Endodermal cell (in vitro differentiated cells): ENCODE results near the gene RTCB. TPM values are rescaled to one million over a fixed set of nuclear protein-coding genes. Genes with fewer than 3 reads are reported as not detected.
A peak's percentile ranks its signal among the peaks of the same experiment; 100 is the strongest.

Source experiments
- DNase-seq: peaks from one replicate; pipeline ENCODE4 v3.0.0-alpha.2; 2017
- H3K27ac ChIP-seq: 2 replicates; pipeline ENCODE4 v1.5.1; 2013; ENCODE audit warnings: mild to moderate bottlenecking, low read depth, low read length, moderate library complexity
- H3K27me3 ChIP-seq: 2 replicates; pipeline ENCODE4 v1.6.1; 2013; ENCODE audit warnings: mild to moderate bottlenecking, low read length, moderate library complexity; ENCODE audit not compliant: insufficient read depth, control insufficient read depth, poor library complexity, severe bottlenecking
- H3K36me3 ChIP-seq: 2 replicates; pipeline ENCODE4 v1.7.0; 2013; ENCODE audit warnings: mild to moderate bottlenecking, low read length, moderate library complexity; ENCODE audit not compliant: control insufficient read depth, insufficient read depth
- H3K4me1 ChIP-seq: one replicate; pipeline ENCODE4 v1.7.0; 2013; ENCODE audit warnings: low read length; ENCODE audit not compliant: control insufficient read depth, insufficient read depth
- H3K4me3 ChIP-seq: 2 replicates; pipeline ENCODE4 v1.5.1; 2013; ENCODE audit warnings: mild to moderate bottlenecking, low read length, moderate library complexity
- H3K9ac ChIP-seq: 2 replicates; pipeline ENCODE4 v1.6.1; 2013; ENCODE audit warnings: mild to moderate bottlenecking, low read length, moderate library complexity; ENCODE audit not compliant: poor library complexity, severe bottlenecking; ENCODE audit errors: extremely low read depth
- H3K9me3 ChIP-seq: 2 replicates; pipeline ENCODE4 v1.6.1; 2013; ENCODE audit warnings: mild to moderate bottlenecking, low read length, moderate library complexity; ENCODE audit not compliant: control insufficient read depth
- H3K27ac Mint-ChIP-seq: 2 replicates; pipeline ENCODE4 v1.8.0; 2020; ENCODE audit warnings: mixed read lengths
- H3K27me3 Mint-ChIP-seq: 2 replicates; pipeline ENCODE4 v1.8.0; 2021; ENCODE audit warnings: mild to moderate bottlenecking, mixed read lengths; ENCODE audit not compliant: insufficient read depth
- H3K36me3 Mint-ChIP-seq: 2 replicates; pipeline ENCODE4 v1.8.0; 2020; ENCODE audit warnings: low read depth, mixed read lengths
- H3K4me1 Mint-ChIP-seq: 2 replicates; pipeline ENCODE4 v1.8.0; 2020; ENCODE audit warnings: mixed read lengths
- H3K4me3 Mint-ChIP-seq: 2 replicates; pipeline ENCODE4 v1.8.0; 2020; ENCODE audit warnings: mild to moderate bottlenecking, moderate library complexity, mixed read lengths
- H3K9me3 Mint-ChIP-seq: 2 replicates; pipeline ENCODE4 v1.8.0; 2020; ENCODE audit warnings: mild to moderate bottlenecking, mixed read lengths
- WGBS, 2 experiments: methylation state at CpG; one replicate each; pipeline versions ENCODE4 v1.1.5 to v1.1.7; 2013; ENCODE audit warnings: missing lambda C conversion rate in 2 of 2, mixed read lengths in 1 of 2; ENCODE audit not compliant: insufficient coverage in 1 of 2, insufficient read length in 1 of 2; 5-methylcytosine and 5-hydroxymethylcytosine counted together
- total RNA-seq, 2 donors: library from RNA; stranded (reverse); fragmentation: NEBNext Ultra II Directional in 1 of 2; extraction: Animal tissue kit (Norgen Biotek cat#: 25700) in 1 of 2; gene quantifications; 2 replicates in 1 of 2; 3 replicates in 1 of 2; pipeline ENCODE4 v1.2.1, GENCODE V29; 2021
- TF ChIP-seq, protein P1 (sequence below): fragments of 200-600 bp; sonication (generic); conservative IDR thresholded peaks from 2 replicates; pipeline ENCODE4 v1.5.0; 2021; ENCODE audit warnings: antibody characterized with exemption, mild to moderate bottlenecking

RTCB gene
- total RNA-seq, 2 donors from 2014 or later: 113 to 126 TPM

DNA sequence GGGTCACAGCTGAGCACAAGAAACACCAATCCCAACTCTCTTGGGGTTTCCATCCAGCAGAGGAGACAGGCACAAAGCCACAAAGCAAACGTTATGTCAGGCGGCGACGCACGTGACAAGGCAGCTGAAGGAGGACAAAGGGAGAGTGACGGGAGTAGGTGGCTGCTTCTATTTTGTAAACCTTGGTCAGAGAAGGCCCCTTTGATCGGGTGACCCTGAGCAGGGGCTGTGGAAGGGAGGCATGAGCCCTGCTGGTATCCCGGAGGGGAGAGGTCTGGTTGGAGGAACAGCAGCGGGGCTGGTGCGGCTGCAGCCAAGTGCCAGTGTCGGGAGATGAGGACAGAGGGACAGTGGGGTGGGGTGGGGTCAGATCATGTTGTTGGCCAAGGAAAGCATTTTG, 71.6 kb downstream of the RTCB start:
- peaks cover 9% of the 10 kb centered on the region for H3K4me1 Mint-ChIP-seq
- Histone ChIP-seq H3K9ac (no peak overlapping the region), H3K36me3 (no peaks in the 10 kb centered on the region), H3K27me3 (no peaks in the 10 kb centered on the region), H3K4me1 (peaks cover 3% of the 10 kb centered on the region), H3K4me3 (no peak overlapping the region), H3K27ac (no peak overlapping the region), H3K9me3 (no peaks in the 10 kb centered on the region)
- H3K36me3 Mint-ChIP-seq: no peaks in the 10 kb centered on the region
- no peaks in the 10 kb centered on the region for H3K9me3 Mint-ChIP-seq
- 87 to 90% methylated on average over 6 to 11 of the region's 11 CpGs for WGBS, 2 experiments
- H3K4me3 Mint-ChIP-seq: no peak overlapping the region
- peak; percentile 43 for DNase-seq
- H3K27me3 Mint-ChIP-seq: peaks cover 18% of the 10 kb centered on the region
- TF ChIP-seq, protein P1, sequence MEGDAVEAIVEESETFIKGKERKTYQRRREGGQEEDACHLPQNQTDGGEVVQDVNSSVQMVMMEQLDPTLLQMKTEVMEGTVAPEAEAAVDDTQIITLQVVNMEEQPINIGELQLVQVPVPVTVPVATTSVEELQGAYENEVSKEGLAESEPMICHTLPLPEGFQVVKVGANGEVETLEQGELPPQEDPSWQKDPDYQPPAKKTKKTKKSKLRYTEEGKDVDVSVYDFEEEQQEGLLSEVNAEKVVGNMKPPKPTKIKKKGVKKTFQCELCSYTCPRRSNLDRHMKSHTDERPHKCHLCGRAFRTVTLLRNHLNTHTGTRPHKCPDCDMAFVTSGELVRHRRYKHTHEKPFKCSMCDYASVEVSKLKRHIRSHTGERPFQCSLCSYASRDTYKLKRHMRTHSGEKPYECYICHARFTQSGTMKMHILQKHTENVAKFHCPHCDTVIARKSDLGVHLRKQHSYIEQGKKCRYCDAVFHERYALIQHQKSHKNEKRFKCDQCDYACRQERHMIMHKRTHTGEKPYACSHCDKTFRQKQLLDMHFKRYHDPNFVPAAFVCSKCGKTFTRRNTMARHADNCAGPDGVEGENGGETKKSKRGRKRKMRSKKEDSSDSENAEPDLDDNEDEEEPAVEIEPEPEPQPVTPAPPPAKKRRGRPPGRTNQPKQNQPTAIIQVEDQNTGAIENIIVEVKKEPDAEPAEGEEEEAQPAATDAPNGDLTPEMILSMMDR: no peak
- H3K27ac Mint-ChIP-seq: no peak overlapping the region

DNA sequence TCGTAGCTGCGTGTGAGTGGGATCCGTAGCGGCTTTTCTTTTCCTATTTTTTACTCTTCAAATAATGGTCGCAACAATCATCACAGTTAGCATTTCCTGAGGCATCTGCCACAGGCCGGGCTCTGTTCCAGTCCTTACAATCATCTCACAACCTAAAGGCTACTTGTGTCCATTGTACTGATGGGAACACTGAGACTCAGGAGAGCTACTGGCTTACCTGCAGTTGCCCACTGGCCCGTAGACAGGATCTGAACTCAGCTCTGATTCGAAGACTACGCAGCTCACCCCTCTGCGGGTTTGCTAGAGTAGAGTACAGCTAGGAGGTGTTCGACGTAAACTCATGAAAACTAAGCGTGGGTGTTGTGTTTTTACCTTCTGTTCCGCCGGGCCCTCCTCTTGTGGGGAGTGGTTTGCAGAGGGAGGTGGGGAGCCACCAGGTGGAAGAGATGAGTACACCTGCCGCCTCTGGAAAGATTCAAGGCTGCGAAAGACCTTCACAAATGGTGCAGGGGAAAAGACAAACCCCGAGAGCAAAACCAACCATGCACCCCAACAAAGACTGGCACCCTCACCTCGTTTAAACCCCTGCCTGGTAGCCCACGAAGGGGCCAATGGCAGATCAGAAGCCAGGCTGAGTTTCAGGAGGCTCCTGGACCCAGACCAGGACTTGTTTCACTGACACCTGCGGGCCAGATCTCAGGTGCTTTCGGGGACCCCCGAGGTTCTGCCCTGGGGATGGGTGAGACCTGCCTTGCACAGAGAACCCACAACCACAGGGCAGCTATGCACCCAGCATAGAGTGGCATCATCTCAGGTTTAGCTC, 72.6 kb downstream of the RTCB start:
- no peaks in the 10 kb centered on the region for H3K27me3 ChIP-seq
- peaks cover 9% of the 10 kb centered on the region for H3K4me1 Mint-ChIP-seq
- TF ChIP-seq, protein P1: no peak
- no peak overlapping the region for H3K27ac Mint-ChIP-seq
- H3K4me1 ChIP-seq: peaks cover 3% of the 10 kb centered on the region
- H3K9ac ChIP-seq: no peak overlapping the region
- no peak overlapping the region for H3K4me3 ChIP-seq
- peaks cover 18% of the 10 kb centered on the region for H3K27me3 Mint-ChIP-seq
- no peak overlapping the region for H3K4me3 Mint-ChIP-seq
- no peak overlapping the region for H3K27ac ChIP-seq
- no peaks in the 10 kb centered on the region for H3K9me3 ChIP-seq
- 93 to 95% methylated on average over 14 to 23 of the region's 23 CpGs for WGBS, 2 experiments
- H3K36me3 ChIP-seq: no peaks in the 10 kb centered on the region
- H3K9me3 Mint-ChIP-seq: no peaks in the 10 kb centered on the region
- no peaks in the 10 kb centered on the region for H3K36me3 Mint-ChIP-seq
- peak; percentile 49 for DNase-seq

DNA sequence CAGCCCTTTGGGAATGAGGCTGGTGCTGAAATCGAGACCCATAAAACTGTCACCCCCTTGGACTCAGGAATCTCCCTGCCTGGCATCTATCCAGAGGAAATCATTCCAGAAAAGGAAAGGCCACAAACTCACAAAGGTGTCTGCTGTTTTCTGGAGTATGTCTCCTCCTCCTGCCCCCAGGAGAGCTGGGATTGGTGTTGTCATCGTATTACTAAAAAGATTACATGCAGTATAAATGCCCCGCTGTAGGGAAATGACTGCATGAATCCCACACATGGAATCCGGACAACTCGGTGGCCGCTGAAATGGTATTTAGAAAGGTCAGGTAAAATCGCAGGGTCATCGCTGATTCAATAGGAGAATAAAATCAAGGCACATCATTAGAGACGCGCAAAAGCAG, 73.3 kb downstream of the RTCB start:
- no peak overlapping the region for H3K4me3 Mint-ChIP-seq
- H3K27me3 ChIP-seq: no peaks in the 10 kb centered on the region
- H3K27ac Mint-ChIP-seq: no peak overlapping the region
- H3K36me3 ChIP-seq: no peaks in the 10 kb centered on the region
- peaks cover 9% of the 10 kb centered on the region for H3K4me1 Mint-ChIP-seq
- no peaks in the 10 kb centered on the region for H3K9me3 Mint-ChIP-seq
- H3K9me3 ChIP-seq: no peaks in the 10 kb centered on the region
- no peak overlapping the region for H3K4me3 ChIP-seq
- WGBS, 2 experiments: 96% methylated on average over 9 to 10 of the region's 10 CpGs
- no peak overlapping the region for H3K9ac ChIP-seq
- no peak for DNase-seq
- no peaks in the 10 kb centered on the region for H3K36me3 Mint-ChIP-seq
- H3K27ac ChIP-seq: no peak overlapping the region
- H3K4me1 ChIP-seq: peaks cover 3% of the 10 kb centered on the region
- TF ChIP-seq, protein P1: no peak
- peaks cover 18% of the 10 kb centered on the region for H3K27me3 Mint-ChIP-seq

Other genes with a start within 250 kb of the RTCB start
- gene RFPL2, start 207.2 kb downstream of the RTCB start, total RNA-seq: 1 to 10 TPM; 1.8 to 3.1 TPM
- not detected for gene SLC5A4, start 156.9 kb downstream of the RTCB start, total RNA-seq
- not detected for gene RFPL3, start 54.4 kb downstream of the RTCB start, total RNA-seq
- gene BPIFC, start 52.2 kb upstream of the RTCB start, total RNA-seq: not detected
- gene FBXO7, start 62.6 kb upstream of the RTCB start, total RNA-seq: 100 to 1,000 TPM in 1 of 2 donors, 10 to 100 TPM in 1; 84.8 to 120 TPM